GM21723 (cell line): Measurements from ENCODE around the gene SOCS1.

Experiments
- ATAC-seq: cut with Tn5 transposase; IDR thresholded peaks from one replicate; pipeline ENCODE4 v1.9.1; 2021; ENCODE audit warnings: mild to moderate bottlenecking, moderate library complexity; ENCODE audit not compliant: unreplicated experiment

SOCS1 gene

GRCh38 chr16:11249233-11250061, 6.6 kb downstream of the SOCS1 start:
- ATAC-seq: no peak

GRCh38 chr16:11248133-11248532, 7.9 kb downstream of the SOCS1 start:
- no peak for ATAC-seq

DNA sequence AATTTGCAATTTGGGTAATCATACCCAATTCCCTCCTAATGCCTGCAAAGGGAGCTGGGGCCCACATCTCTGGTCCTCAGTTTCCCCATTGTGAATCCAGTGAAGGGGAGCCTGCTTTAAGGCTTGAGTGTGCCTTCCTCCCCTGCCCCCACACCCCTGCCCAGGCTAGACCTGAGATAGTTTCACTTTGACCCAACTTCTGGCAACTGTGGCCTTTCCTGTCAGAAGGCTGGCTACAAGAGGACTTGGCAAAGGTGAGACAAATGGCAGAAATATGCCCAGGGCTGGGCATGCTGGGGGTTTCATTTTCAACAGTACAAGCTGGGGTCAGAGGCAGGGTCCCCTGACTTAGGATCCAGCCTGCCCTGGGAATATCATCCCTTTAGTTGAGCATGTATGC, 10.0 kb downstream of the SOCS1 start:
- ATAC-seq: no peak

GRCh38 chr16:11245222-11245737, 10.7 kb downstream of the SOCS1 start:
- no peak for ATAC-seq

DNA sequence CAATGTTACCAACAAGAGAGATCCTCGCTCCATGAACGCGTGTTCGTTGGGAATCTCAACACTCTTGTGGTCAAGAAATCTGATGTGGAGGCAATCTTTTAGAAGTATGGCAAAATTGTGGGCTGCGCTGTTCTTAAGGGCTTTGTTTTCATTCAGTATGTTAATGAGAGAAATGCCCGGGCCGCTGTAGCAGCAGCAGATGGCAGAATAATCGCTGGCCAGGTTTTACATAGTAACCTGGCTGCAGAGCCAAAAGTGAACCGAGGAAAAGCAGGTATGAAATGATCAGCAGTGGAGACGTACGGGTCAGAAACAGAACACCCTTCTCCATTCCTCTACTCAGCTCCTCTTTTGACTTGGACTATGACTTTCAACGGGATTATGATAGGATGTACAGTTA, 13.3 kb downstream of the SOCS1 start:
- ATAC-seq: no peak

- no peak for ATAC-seq
These were observed 14.4 kb downstream of the SOCS1 start for GRCh38 chr16:11241480-11242204.

GRCh38 chr16:11240636-11241473, 15.1 kb downstream of the SOCS1 start:
- ATAC-seq: no peak

DNA sequence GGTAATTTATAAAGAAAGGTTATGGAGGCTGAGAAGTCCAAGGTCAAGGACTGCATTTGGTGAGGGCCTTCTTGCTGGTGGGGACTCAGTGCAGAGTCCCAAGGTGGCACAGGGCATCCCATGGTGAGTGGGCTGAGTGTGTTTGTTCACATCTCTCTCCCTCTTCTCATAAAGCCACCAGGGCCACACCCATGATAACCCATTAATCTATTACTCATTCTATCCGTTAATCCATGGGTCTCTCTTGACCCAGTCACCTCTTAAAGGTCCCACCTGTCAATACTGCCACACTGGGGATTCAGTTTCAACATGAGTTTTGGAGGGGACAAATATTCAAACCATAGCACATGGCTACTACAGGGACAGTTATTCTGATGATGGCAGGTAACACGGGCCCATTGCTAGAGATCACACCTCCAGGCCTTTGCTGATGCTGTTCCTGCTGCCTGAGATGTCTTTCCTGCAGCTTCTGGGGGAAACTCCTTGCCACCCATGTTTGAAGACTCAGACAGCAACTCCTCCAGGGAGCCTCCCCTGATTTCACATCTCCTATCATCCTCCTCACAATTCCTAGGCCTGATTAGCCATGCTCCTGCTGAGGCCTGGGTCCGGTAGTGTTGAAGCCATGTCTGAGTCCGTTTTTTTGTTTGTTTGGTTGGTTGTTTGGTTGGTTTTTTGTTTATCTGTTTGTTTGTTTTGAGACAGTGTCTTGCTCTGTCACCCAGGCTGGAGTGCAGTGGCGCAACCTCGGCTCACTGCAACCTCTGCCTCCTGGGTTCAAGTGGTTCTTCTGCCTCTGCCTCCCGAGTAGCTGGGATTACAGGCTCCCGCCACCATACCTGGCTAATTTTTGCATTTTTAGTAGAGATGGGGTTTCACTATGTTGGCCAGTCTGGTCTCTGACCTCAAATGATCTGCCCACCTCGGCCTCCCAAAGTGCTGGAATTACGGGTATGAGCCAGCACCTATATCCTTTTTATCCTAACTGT, 16.1 kb downstream of the SOCS1 start:
- no peak for ATAC-seq

GRCh38 chr16:11238272-11239202, 17.5 kb downstream of the SOCS1 start:
- no peak for ATAC-seq

DNA sequence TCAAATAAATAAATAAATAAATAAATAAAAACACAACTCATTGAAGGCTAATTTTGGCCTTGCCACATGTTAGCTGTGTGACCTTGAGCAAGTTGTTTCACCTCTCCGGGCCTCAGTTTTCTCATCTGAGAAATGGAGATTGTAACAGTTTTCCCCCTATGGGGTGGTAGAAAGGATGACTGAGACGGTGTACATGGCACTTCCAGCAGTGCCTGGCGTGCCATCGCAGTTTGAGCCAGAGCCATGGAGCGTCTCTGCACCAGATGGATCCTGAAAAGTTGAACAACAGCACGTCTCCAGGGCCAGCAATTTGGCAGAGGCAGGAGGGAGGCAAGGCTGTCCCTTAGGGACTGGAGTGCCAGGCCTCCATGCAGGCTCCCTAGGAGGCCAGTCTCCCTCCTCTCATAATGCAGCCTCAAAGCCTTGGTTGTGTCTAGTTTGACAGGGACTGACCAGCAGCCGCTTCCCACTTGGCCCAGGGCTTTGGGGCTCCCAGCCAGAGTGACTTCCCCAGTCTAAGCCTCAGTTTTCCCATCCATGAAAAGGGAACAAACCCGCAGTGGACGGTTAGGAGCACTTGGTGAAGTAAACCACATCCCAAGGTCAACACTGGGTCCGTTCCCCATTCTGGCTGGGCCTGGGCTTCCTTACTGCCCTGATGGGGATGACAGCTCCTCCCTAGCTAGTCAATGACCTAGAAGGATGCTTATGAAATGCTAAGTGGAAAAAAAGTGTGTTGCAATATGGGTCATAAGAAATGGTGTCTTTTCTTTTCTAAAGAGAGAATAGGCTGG, 19.3 kb downstream of the SOCS1 start:
- no peak for ATAC-seq

GRCh38 chr16:11235703-11235991, 20.4 kb downstream of the SOCS1 start:
- no peak for ATAC-seq

DNA sequence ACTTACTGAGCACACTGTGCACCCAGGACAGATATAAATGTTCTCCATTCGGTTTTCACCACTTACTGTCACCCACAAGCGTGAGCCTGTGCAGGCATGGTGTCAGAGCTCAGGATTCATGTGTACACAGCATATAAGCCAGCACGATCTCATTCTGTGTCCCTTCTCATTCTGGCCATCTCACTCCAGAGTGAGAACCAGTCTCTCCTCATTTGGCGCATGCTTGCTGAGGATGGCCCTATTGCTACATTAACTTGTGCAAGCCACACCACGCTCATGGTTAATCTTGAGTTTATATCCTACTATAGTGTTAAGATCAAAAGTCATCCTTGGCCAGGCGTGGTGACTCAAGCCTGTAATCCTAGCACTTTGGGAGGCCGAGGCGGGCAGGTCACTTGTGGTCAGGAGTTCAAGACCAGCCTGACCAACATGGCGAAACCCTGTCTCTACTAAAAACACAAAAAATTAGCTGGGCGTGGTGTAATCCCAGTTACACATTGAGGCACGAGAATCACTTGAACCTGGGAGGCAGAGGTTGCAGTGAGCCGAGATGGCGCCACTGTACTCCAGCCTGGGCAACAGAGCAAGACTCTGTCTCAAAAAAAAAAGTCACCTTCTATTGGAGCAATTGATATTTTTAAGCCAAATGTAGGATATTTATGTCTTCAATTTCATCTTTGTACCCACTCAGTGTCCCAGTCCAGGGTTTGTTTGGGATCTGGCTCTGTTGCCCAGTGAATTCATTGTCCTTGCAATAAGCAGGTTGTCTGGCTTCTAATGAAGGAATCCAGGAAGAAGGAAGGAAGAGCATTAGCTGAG, 20.9 kb downstream of the SOCS1 start:
- ATAC-seq: no peak

GRCh38 chr16:11233727-11234376, 22.2 kb downstream of the SOCS1 start:
- no peak for ATAC-seq

GRCh38 chr16:11232852-11233726, 22.9 kb downstream of the SOCS1 start:
- ATAC-seq: peak; percentile 76

GRCh38 chr16:11232302-11232851, 23.6 kb downstream of the SOCS1 start:
- no peak for ATAC-seq
